ENCODE measurements around the gene SLIT2. TPM values are rescaled to one million over a fixed set of nuclear protein-coding genes. Genes with fewer than 3 reads are reported as not detected.

SLIT2 gene
- total RNA-seq, 1 donor from 2014 or later = 6.0 TPM

- peaks cover 42% of the 10 kb centered on the region for H3K4me1 ChIP-seq
- DNase-seq = peak; percentile 20
- peak overlapping the region; percentile 73 for H3K4me3 ChIP-seq
- intact Hi-C loops (cut with micrococcal nuclease) = no loop called here
- TF ChIP-seq CTCF (IDR thresholded peaks at IDR 0.05; ENCODE audit: borderline replicate concordance) = no peak
- H3K27me3 ChIP-seq (ENCODE audit: low read depth) = peaks cover 66% of the 10 kb centered on the region
- H3K27ac ChIP-seq (replicated peaks) = peak overlapping the region; percentile 6
- no peaks in the 10 kb centered on the region for H3K36me3 ChIP-seq
- no peaks in the 10 kb centered on the region for H3K9me3 ChIP-seq (replicated peaks)
These were observed 1.1 kb downstream of the SLIT2 start for GRCh38 chr4:20252656-20253282.

GRCh38 chr4:20253283-20253734, 1.6 kb downstream of the SLIT2 start:
- peak overlapping the region; percentile 73 for H3K4me3 ChIP-seq
- peaks cover 42% of the 10 kb centered on the region for H3K4me1 ChIP-seq
- H3K36me3 ChIP-seq = no peaks in the 10 kb centered on the region
- TF ChIP-seq CTCF (IDR thresholded peaks at IDR 0.05; ENCODE audit: borderline replicate concordance) = no peak
- H3K27ac ChIP-seq (replicated peaks) = peak overlapping the region; percentile 6
- no peaks in the 10 kb centered on the region for H3K9me3 ChIP-seq (replicated peaks)
- no peak for DNase-seq
- intact Hi-C loops (cut with micrococcal nuclease) = no loop called here
- H3K27me3 ChIP-seq (ENCODE audit: low read depth) = peaks cover 66% of the 10 kb centered on the region

- Histone ChIP-seq H3K9me3 (replicated peaks) (no peaks in the 10 kb centered on the region), H3K4me1 (peaks cover 42% of the 10 kb centered on the region), H3K27me3 (ENCODE audit: low read depth) (peaks cover 66% of the 10 kb centered on the region), H3K27ac (replicated peaks) (peak overlapping the region; percentile 30), H3K4me3 (peak overlapping the region; percentile 73), H3K36me3 (no peaks in the 10 kb centered on the region)
- TF ChIP-seq CTCF (IDR thresholded peaks at IDR 0.05; ENCODE audit: borderline replicate concordance) = no peak
- intact Hi-C loops (cut with micrococcal nuclease) = no loop called here
- peak; percentile 33 for DNase-seq
These were observed 2.2 kb downstream of the SLIT2 start for GRCh38 chr4:20253735-20254409.

- peaks cover 42% of the 10 kb centered on the region for H3K4me1 ChIP-seq
- H3K9me3 ChIP-seq (replicated peaks) = no peaks in the 10 kb centered on the region
- intact Hi-C loops (cut with micrococcal nuclease) = no loop called here
- DNase-seq = peak; percentile 15
- H3K27ac ChIP-seq (replicated peaks) = peak overlapping the region; percentile 30
- peak overlapping the region; percentile 73 for H3K4me3 ChIP-seq
- H3K27me3 ChIP-seq (ENCODE audit: low read depth) = peaks cover 66% of the 10 kb centered on the region
- no peak for TF ChIP-seq CTCF (IDR thresholded peaks at IDR 0.05; ENCODE audit: borderline replicate concordance)
- no peaks in the 10 kb centered on the region for H3K36me3 ChIP-seq
These were observed 3.0 kb downstream of the SLIT2 start for GRCh38 chr4:20254511-20255250.

- Histone ChIP-seq H3K27ac (replicated peaks) (peak overlapping the region; percentile 30), H3K27me3 (ENCODE audit: low read depth) (peaks cover 66% of the 10 kb centered on the region), H3K9me3 (replicated peaks) (no peaks in the 10 kb centered on the region), H3K36me3 (no peaks in the 10 kb centered on the region), H3K4me1 (peaks cover 42% of the 10 kb centered on the region), H3K4me3 (peak overlapping the region; percentile 73)
- intact Hi-C loops (cut with micrococcal nuclease) = no loop called here
- no peak for TF ChIP-seq CTCF (IDR thresholded peaks at IDR 0.05; ENCODE audit: borderline replicate concordance)
- DNase-seq = no peak
These were observed 3.5 kb downstream of the SLIT2 start for GRCh38 chr4:20255251-20255586.

All from left ventricle myocardium inferior (tissue), 1 donor.